Activated T-cell treated with anti-CD3 and anti-CD28 coated beads, Interleukin-2, amount 50 U/mL, for 72 hours (primary cell): ENCODE data around the gene RPL10. TPM values are rescaled to one million over a fixed set of nuclear protein-coding genes. Genes with fewer than 3 reads are reported as not detected.

Experiments used
- ATAC-seq, 2 donors: fragments of 150-1000 bp; cut with Tn5 transposase; replicated peaks in 1 of 2; 2 replicates each; pipeline ENCODE4 v1.10.0; 2021; ENCODE audit warnings: moderate library complexity in 2 of 2, mild to moderate bottlenecking in 1 of 2
- DNase-seq, 2 donors: peaks; one replicate each; pipeline ENCODE4 v3.0.0; 2021 to 2022; ENCODE audit warnings: mixed read lengths in 1 of 2
- H3K27ac Mint-ChIP-seq: one replicate; pipeline ENCODE4 v1.8.0; 2022; ENCODE audit warnings: mild to moderate bottlenecking, moderate library complexity, mixed read lengths
- H3K27me3 Mint-ChIP-seq: one replicate; pipeline ENCODE4 v1.8.0; 2022; ENCODE audit warnings: low read depth, mixed read lengths
- H3K36me3 Mint-ChIP-seq, 2 donors: one replicate each; pipeline ENCODE4 v1.8.0; 2022; ENCODE audit warnings: mixed read lengths in 2 of 2, mild to moderate bottlenecking in 1 of 2; ENCODE audit not compliant: insufficient read depth in 2 of 2
- H3K4me1 Mint-ChIP-seq: one replicate; pipeline ENCODE4 v1.8.0; 2022; ENCODE audit warnings: low read depth, mixed read lengths
- H3K4me3 Mint-ChIP-seq, 2 donors: one replicate each; pipeline ENCODE4 v1.8.0; 2022; ENCODE audit warnings: mild to moderate bottlenecking in 2 of 2, mixed read lengths in 2 of 2, moderate library complexity in 2 of 2
- H3K9me3 Mint-ChIP-seq, 2 donors: one replicate each; pipeline ENCODE4 v1.8.0; 2022; ENCODE audit warnings: mixed read lengths in 2 of 2
- total RNA-seq, 2 donors: library from RNA; stranded (reverse); gene quantifications; one replicate each; pipeline ENCODE4 v1.2.3, GENCODE V29; 2022

The RPL10 gene
- total RNA-seq: 1,000 to 10,000 TPM; 3,958 to 4,635 TPM

DNA sequence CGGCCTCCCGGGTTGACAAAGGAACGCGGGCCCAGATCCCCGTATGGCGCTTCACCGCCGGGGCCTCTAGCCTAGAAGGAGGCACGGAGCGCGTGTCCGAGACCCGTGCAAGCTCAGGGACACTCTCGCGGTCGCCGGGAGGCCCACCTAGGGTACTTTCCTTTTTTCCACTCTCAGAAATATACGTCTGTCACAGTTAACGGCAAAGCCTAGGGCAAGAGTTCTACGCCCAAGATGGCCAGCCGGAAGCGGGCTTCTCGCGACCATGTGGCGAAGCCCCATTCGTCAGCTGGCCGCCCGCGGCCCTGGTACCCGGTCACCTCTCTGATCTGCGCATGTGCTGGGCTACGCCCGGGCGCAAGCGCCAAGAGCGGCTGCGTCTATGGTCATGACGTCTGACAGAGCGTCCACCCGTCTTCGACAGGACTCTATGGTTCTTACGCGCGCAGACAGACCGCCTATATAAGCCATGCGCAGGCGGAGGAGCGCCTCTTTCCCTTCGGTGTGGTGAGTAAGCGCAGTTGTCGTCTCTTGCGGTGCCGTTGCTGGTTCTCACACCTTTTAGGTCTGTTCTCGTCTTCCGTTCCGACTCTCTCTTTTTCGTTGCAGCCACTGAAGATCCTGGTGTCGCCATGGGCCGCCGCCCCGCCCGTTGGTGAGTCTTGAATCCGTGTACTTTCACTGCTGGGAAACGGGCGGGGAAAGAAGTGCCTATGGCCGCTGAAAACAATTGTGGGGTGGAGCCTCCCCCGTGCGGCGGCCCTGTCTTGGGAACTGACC, at the start of gene RPL10:
Gene RPL10, plus strand, starts transcription at position 490 of the 780 bp plus-strand sequence. Its CDS starts 143 bp downstream, at position 633.
- DNase-seq: peak; percentile 92 to 94
- no peaks in the 10 kb centered on the region for H3K9me3 Mint-ChIP-seq
- peak within 1 kb of the TSS; percentile 99 for H3K27ac Mint-ChIP-seq
- H3K4me3 Mint-ChIP-seq: peak within 1 kb of the TSS; percentile 91 to 96
- ATAC-seq: peak; percentile 77 to 83
- H3K27me3 Mint-ChIP-seq: no peaks in the 10 kb centered on the region
- H3K4me1 Mint-ChIP-seq: peaks cover 10% of the 10 kb centered on the region
- peaks cover 18 to 20% of the 10 kb centered on the region in 2 donors for H3K36me3 Mint-ChIP-seq

GRCh38 chrX:154348646-154349358, 49.4 kb upstream of the RPL10 start:
- no peak overlapping the region for H3K4me3 Mint-ChIP-seq
- no peaks in the 10 kb centered on the region for H3K9me3 Mint-ChIP-seq
- no peaks in the 10 kb centered on the region for H3K27me3 Mint-ChIP-seq
- DNase-seq (no peak), ATAC-seq (no peak)
- H3K27ac Mint-ChIP-seq: no peak overlapping the region
- peaks cover 26% of the 10 kb centered on the region for H3K4me1 Mint-ChIP-seq
- H3K36me3 Mint-ChIP-seq: peaks cover 0 to 5% of the 10 kb centered on the region in 2 donors

DNA sequence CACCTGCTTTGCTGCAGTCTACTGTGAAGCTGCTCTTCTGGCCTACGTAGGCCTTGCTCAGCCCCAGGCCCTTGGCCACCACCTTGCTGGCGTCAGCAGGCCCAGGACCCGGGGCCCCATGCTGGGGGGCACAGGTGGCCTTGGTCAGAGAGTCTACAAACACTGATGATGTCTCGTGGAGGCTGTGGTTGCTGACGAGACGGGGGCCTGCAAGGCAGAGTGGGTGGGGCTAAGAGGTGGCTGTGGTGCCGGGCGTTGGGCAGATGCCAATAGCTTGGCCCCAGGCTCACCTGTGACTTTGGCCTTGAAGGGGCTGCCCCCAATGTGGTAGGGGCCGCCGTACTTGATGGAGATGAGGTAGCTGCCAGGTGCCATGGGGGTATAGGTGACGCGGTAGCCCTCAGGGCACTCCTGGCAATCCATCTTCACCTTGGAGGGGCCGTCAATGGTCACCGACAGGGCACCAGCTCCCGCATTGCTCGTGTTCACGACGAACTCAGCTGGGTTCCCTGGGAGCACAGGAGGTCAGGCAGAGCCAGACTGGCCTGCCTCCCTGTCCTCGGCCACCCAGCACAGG, 48.7 kb upstream of the RPL10 start:
- Mint-ChIP-seq H3K9me3 (no peaks in the 10 kb centered on the region), H3K4me1 (peaks cover 26% of the 10 kb centered on the region), H3K36me3 (peaks cover 0 to 5% of the 10 kb centered on the region in 2 donors), H3K4me3 (no peak overlapping the region), H3K27me3 (no peaks in the 10 kb centered on the region), H3K27ac (no peak overlapping the region)
- DNase-seq: no peak
- ATAC-seq: no peak

DNA sequence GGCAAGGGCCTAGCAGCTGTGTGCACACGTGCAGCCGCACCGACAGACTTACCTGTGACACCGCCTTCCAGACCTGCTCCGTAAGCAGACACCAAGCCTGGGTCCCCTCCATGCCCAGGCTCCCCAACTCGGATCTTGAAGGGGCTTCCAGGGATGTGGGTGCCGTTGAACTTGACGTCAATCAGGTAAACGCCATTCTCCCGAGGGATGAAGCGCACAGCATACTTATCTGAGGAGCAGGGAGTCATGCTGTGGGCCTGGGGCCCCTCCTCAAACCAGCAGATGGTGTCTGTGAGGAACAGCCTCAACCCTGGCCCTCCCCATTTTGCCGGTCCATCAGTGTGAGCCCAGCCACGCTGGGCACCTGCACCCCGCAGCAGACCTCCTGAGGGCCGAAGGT, 48.2 kb upstream of the RPL10 start:
- ATAC-seq (no peak), DNase-seq (no peak)
- H3K27ac Mint-ChIP-seq: no peak overlapping the region
- peaks cover 0 to 5% of the 10 kb centered on the region in 2 donors for H3K36me3 Mint-ChIP-seq
- no peaks in the 10 kb centered on the region for H3K9me3 Mint-ChIP-seq
- H3K27me3 Mint-ChIP-seq: no peaks in the 10 kb centered on the region
- H3K4me3 Mint-ChIP-seq: no peak overlapping the region
- peaks cover 26% of the 10 kb centered on the region for H3K4me1 Mint-ChIP-seq

GRCh38 chrX:154350429-154351182, 47.6 kb upstream of the RPL10 start:
- no peaks in the 10 kb centered on the region for H3K27me3 Mint-ChIP-seq
- H3K9me3 Mint-ChIP-seq: no peaks in the 10 kb centered on the region
- DNase-seq (no peak), ATAC-seq (no peak)
- H3K36me3 Mint-ChIP-seq: peaks cover 0 to 5% of the 10 kb centered on the region in 2 donors
- H3K27ac Mint-ChIP-seq: no peak overlapping the region
- H3K4me1 Mint-ChIP-seq: peaks cover 26% of the 10 kb centered on the region
- H3K4me3 Mint-ChIP-seq: no peak overlapping the region

DNA sequence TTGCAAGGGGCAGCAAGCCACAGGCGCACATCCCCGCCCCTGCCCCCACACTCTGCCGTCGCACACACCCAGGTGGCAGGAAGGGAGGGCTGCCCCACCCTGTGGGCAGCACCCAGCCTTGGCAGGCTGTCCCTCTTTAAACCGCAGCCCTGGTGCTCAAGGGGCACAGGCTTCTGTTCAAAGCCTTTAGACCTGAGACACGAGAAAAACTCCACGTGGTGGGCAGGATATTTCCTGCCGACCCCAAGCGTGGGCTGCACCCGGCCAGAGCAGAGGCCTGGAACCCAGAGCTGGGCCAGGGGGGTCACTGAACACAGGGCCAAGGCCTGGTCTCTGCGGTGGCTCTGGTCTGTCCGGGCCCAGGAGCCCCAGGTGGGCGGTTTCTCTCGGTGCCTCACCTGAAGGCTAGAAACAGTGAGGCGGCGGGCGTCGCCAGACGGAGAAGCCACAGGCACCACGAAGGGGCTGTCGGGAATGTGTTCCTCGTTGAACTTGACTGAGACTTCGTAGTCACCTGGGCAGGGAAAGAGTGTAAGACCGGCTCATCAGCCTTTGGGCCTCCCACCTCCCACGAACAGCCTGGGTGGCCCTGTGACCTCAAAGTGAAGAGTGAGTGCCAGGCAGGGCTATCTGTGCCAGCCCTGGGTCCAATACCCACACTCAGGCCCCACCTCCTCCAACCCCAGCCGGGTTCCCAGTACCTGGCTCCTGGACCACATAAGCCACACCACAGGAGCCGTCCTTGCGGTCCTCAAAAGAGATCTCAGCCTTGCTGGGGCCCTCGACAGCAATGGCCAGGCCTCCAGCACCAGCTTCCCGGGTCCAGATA, 46.8 kb upstream of the RPL10 start:
- peak overlapping the region in 1 of 2 donors; percentile 20 for H3K4me3 Mint-ChIP-seq
- DNase-seq: no peak
- H3K27ac Mint-ChIP-seq: peak overlapping the region; percentile 57
- H3K4me1 Mint-ChIP-seq: peaks cover 31% of the 10 kb centered on the region
- peak in 1 of 2 donors; percentile 12 for ATAC-seq
- no peaks in the 10 kb centered on the region for H3K9me3 Mint-ChIP-seq
- H3K27me3 Mint-ChIP-seq: no peaks in the 10 kb centered on the region
- peaks cover 0 to 5% of the 10 kb centered on the region in 2 donors for H3K36me3 Mint-ChIP-seq

DNA sequence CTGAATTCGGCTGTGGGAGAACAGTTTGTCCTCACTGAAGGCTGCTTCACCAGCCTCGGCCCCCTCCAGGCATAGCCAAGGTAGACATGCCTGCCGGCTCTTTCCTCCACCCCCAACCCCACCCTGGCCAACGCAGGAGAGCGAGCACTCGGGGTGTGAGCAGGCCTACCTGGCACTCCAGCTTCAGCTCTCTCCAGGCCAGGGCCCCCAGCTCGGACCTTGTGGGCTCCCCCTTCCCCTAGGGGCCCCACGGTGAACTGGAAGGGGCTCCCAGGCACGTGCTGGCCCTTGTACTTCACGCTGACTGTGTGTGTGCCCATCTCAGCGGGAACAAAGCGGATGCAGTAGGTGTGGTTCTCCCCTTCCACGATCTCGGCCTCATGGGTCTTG, 46.2 kb upstream of the RPL10 start:
- no peak overlapping the region for H3K4me3 Mint-ChIP-seq
- no peaks in the 10 kb centered on the region for H3K27me3 Mint-ChIP-seq
- H3K4me1 Mint-ChIP-seq: peaks cover 30% of the 10 kb centered on the region
- ATAC-seq (no peak), DNase-seq (no peak)
- H3K36me3 Mint-ChIP-seq: peaks cover 0 to 5% of the 10 kb centered on the region in 2 donors
- no peaks in the 10 kb centered on the region for H3K9me3 Mint-ChIP-seq
- H3K27ac Mint-ChIP-seq: no peak overlapping the region

DNA sequence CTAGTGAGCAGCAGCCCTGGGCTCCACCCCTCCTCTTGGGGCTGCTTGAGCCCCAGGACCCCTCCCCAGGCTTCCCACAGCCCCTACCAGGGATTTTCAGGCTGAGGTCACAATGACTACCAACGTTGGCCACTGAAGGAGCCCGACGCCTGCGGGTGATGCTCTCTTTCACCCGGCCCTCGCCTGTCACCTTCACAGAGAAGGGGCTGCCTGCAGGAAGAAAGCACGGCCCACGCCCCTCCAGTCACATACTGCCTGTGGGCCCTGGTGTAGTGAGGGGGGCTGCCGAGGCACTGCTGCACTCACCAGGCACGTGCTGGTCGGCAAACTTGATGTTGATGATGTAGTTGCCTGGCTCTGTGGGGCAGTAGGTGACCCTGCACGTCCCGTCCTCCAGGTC, 45.7 kb upstream of the RPL10 start:
- Mint-ChIP-seq H3K27ac (no peak overlapping the region), H3K9me3 (no peaks in the 10 kb centered on the region), H3K27me3 (no peaks in the 10 kb centered on the region), H3K4me1 (peaks cover 27% of the 10 kb centered on the region), H3K4me3 (no peak overlapping the region), H3K36me3 (peaks cover 0 to 1% of the 10 kb centered on the region in 2 donors)
- no peak for ATAC-seq
- DNase-seq: no peak

GRCh38 chrX:154353172-154353843, 44.9 kb upstream of the RPL10 start:
- DNase-seq: no peak
- Mint-ChIP-seq H3K36me3 (no peaks in the 10 kb centered on the region), H3K27me3 (no peaks in the 10 kb centered on the region), H3K4me3 (no peak overlapping the region), H3K4me1 (peaks cover 25% of the 10 kb centered on the region), H3K9me3 (no peaks in the 10 kb centered on the region), H3K27ac (no peak overlapping the region)
- no peak for ATAC-seq

GRCh38 chrX:154354013-154354412, 44.2 kb upstream of the RPL10 start:
- H3K27ac Mint-ChIP-seq: no peak overlapping the region
- H3K4me3 Mint-ChIP-seq: no peak overlapping the region

GRCh38 chrX:154354516-154354915, 43.7 kb upstream of the RPL10 start:
- Mint-ChIP-seq H3K4me3 (no peak overlapping the region), H3K27ac (no peak overlapping the region), H3K36me3 (peaks cover 0 to 3% of the 10 kb centered on the region in 2 donors), H3K4me1 (peaks cover 24% of the 10 kb centered on the region), H3K27me3 (no peaks in the 10 kb centered on the region), H3K9me3 (no peaks in the 10 kb centered on the region)
- ATAC-seq: no peak
- no peak for DNase-seq

More at GRCh38 chrX:154354013-154354412, 44.2 kb upstream of the RPL10 start:
- peaks cover 0 to 3% of the 10 kb centered on the region in 2 donors for H3K36me3 Mint-ChIP-seq
- H3K27me3 Mint-ChIP-seq: no peaks in the 10 kb centered on the region
- H3K9me3 Mint-ChIP-seq: no peaks in the 10 kb centered on the region
- no peak for ATAC-seq
- peaks cover 29% of the 10 kb centered on the region for H3K4me1 Mint-ChIP-seq
- DNase-seq: no peak
